ENCODE measurements around the gene DAGLA. TPM values are rescaled to one million over a fixed set of nuclear protein-coding genes. Genes with fewer than 3 reads are reported as not detected.

DAGLA gene
- total and polyA plus RNA-seq, 8 donors, result 3.7 to 6.9 (median 5.2) TPM

GRCh38 chr11:61778920-61779650, 98.9 kb downstream of the DAGLA start:
- intact Hi-C loops (cut with DNase I), result no loop called here
- WGBS, 2 donors, result 90% methylated on average over 23 to 24 of the region's 24 CpGs
- no peak for TF ChIP-seq CTCF (IDR thresholded peaks at IDR 0.05)
- H3K9me3 ChIP-seq, result no peaks in the 10 kb centered on the region
- peaks cover 5 to 10% (median 7%) of the 10 kb centered on the region in 3 donors for H3K4me1 ChIP-seq
- DNase-seq (peak in 2 of 6 donors; percentile 32 to 75), ATAC-seq (no peak), FAIRE-seq (no peak)
- no peaks in the 10 kb centered on the region for H3K27me3 ChIP-seq
- no peak overlapping the region for H3K4me3 ChIP-seq
- H3K27ac ChIP-seq, result no peak overlapping the region
- H3K36me3 ChIP-seq, result peaks cover 0 to 40% (median 0%) of the 10 kb centered on the region in 3 donors

GRCh38 chr11:61779666-61780525, 99.7 kb downstream of the DAGLA start:
- WGBS, 2 donors, result 87 to 92% methylated on average over 14 of the region's 14 CpGs
- Histone ChIP-seq H3K4me1 (peaks cover 5 to 10% (median 7%) of the 10 kb centered on the region in 3 donors), H3K27me3 (no peaks in the 10 kb centered on the region), H3K4me3 (no peak overlapping the region), H3K27ac (no peak overlapping the region), H3K36me3 (peaks cover 0 to 48% (median 0%) of the 10 kb centered on the region in 3 donors), H3K9me3 (no peaks in the 10 kb centered on the region)
- FAIRE-seq (no peak), DNase-seq (peak in 3 of 6 donors; percentile 13 to 57 (median 50)), ATAC-seq (no peak)
- intact Hi-C loops (cut with DNase I), result no loop called here
- TF ChIP-seq CTCF (IDR thresholded peaks at IDR 0.05), result no peak

- intact Hi-C loops (cut with DNase I), result no loop called here
- FAIRE-seq (no peak), ATAC-seq (no peak), DNase-seq (peak in 3 of 6 donors; percentile 30 to 66 (median 55))
- H3K9me3 ChIP-seq, result no peaks in the 10 kb centered on the region
- peaks cover 5 to 10% (median 7%) of the 10 kb centered on the region in 3 donors for H3K4me1 ChIP-seq
- WGBS, 2 donors, result 84 to 85% methylated on average over 9 of the region's 9 CpGs
- H3K27me3 ChIP-seq, result no peaks in the 10 kb centered on the region
- no peak for TF ChIP-seq CTCF (IDR thresholded peaks at IDR 0.05)
- H3K27ac ChIP-seq, result no peak overlapping the region
- H3K36me3 ChIP-seq, result peaks cover 0 to 55% (median 0%) of the 10 kb centered on the region in 3 donors
- no peak overlapping the region for H3K4me3 ChIP-seq
These were observed 100.5 kb downstream of the DAGLA start for GRCh38 chr11:61780581-61781162.

GRCh38 chr11:61781585-61781984, 101.4 kb downstream of the DAGLA start:
- WGBS, 2 donors, result 85 to 87% methylated on average over 5 of the region's 5 CpGs

More at GRCh38 chr11:61781585-61781984, 101.4 kb downstream of the DAGLA start:
- DNase-seq, result peak in 2 of 6 donors; percentile 50 to 54
- ATAC-seq, result no peak
- no peak overlapping the region for H3K27ac ChIP-seq
- no peak for TF ChIP-seq CTCF (IDR thresholded peaks at IDR 0.05)
- H3K9me3 ChIP-seq, result no peaks in the 10 kb centered on the region
- FAIRE-seq, result no peak
- H3K4me1 ChIP-seq, result peaks cover 5 to 10% (median 7%) of the 10 kb centered on the region in 3 donors
- intact Hi-C loops (cut with DNase I), result no loop called here
- no peaks in the 10 kb centered on the region for H3K27me3 ChIP-seq
- H3K4me3 ChIP-seq, result no peak overlapping the region
- H3K36me3 ChIP-seq, result peaks cover 0 to 59% (median 0%) of the 10 kb centered on the region in 3 donors

Data from pancreas (tissue), 10 donors.